ENCODE data around the gene SLC16A12. TPM values are rescaled to one million over a fixed set of nuclear protein-coding genes. Genes with fewer than 3 reads are reported as not detected.

Gene SLC16A12
- total RNA-seq: under 0.01 TPM in 1 of 2 replicates, not detected in the other

GRCh38 chr10:89535171-89536012 is at the start of gene SLC16A12:
TSS of gene SLC16A12 (minus strand) at chr10:89535594. CDS start at chr10:89462578, 73,016 bp downstream.

GRCh38 chr10:89414146-89414878 is 121.1 kb downstream of the SLC16A12 start, which contains the start of gene IFIT5:
TSS of gene IFIT5 (plus strand) at chr10:89414568. CDS start at chr10:89414799, 231 bp downstream.

GRCh38 chr10:89391907-89392756 is 143.3 kb downstream of the SLC16A12 start, which contains the start of gene IFIT1:
TSS of gene IFIT1 (plus strand) at chr10:89392623. CDS start at chr10:89392713, 90 bp downstream.

Other genes with a start within 250 kb of the SLC16A12 start
- 8.2 and 14.2 TPM in 2 replicates for gene IFIT2, start 233.5 kb downstream of the SLC16A12 start, total RNA-seq
- gene IFIT3, start 207.6 kb downstream of the SLC16A12 start, total RNA-seq: 28.9 and 36.6 TPM in 2 replicates
- gene IFIT1B, start 157.5 kb downstream of the SLC16A12 start, total RNA-seq: not detected in 2 replicates
- 12.7 and 16.4 TPM in 2 replicates for gene IFIT1, start 143.0 kb downstream of the SLC16A12 start, total RNA-seq
- 19.9 and 30.1 TPM in 2 replicates for gene IFIT5, start 121.0 kb downstream of the SLC16A12 start, total RNA-seq
- gene PANK1, start 109.6 kb upstream of the SLC16A12 start, total RNA-seq: 12.9 and 13.2 TPM in 2 replicates
- 14.6 and 50.6 TPM in 2 replicates for gene KIF20B, start 166.0 kb upstream of the SLC16A12 start, total RNA-seq